ENCODE data around the gene RALGDS. TPM values are rescaled to one million over a fixed set of nuclear protein-coding genes. Genes with fewer than 3 reads are reported as not detected.

Gene RALGDS
- total RNA-seq, 1 experiment from 2014 or later: 24.8 TPM

- Histone ChIP-seq H3K27me3 (ENCODE audit: insufficient read depth, low read depth) (no peaks in the 10 kb centered on the region), H3K4me2 (no peak overlapping the region), H3K9me2 (ENCODE audit: insufficient read depth) (no peaks in the 10 kb centered on the region), H3F3A (ENCODE audit: insufficient read depth, low read depth) (no peaks in the 10 kb centered on the region), H4K20me1 (ENCODE audit: insufficient read depth) (no peaks in the 10 kb centered on the region; the same call in 1 of the 2 replicates), H3K4me3 (no peak overlapping the region), H3K4me1 (replicated peaks; ENCODE audit: insufficient read depth) (no peaks in the 10 kb centered on the region), H3K27ac (no peak overlapping the region), H3K9me3 (ENCODE audit: insufficient read depth, low read depth) (no peaks in the 10 kb centered on the region), H2AFZ (no peak overlapping the region), H3K79me2 (ENCODE audit: low read depth) (no peaks in the 10 kb centered on the region), H3K36me3 (ENCODE audit: low read depth) (no peaks in the 10 kb centered on the region)
- no TSS peak for BruUV-seq (replicated peaks)
- ChIA-PET CTCF (no interaction called here), POLR2A (ENCODE audit: unreplicated experiment) (no interaction called here)
- no peak for DNase-seq
- intact Hi-C loops (cut with micrococcal nuclease; ENCODE audit: unreplicated experiment): no loop called here
- TF ChIP-seq EZH2 (IDR thresholded peaks at IDR 0.05; ENCODE audit: low read depth) (no peak), CTCF (conservative IDR thresholded peaks at IDR 0.05) (no peak)
Observed at GRCh38 chr9:133050781-133051180, 70.3 kb downstream of the RALGDS start.

GRCh38 chr9:133050142-133050541, 70.9 kb downstream of the RALGDS start:
- Histone ChIP-seq H2AFZ (no peak overlapping the region), H3K9me2 (ENCODE audit: insufficient read depth) (no peaks in the 10 kb centered on the region), H3K79me2 (ENCODE audit: low read depth) (no peaks in the 10 kb centered on the region), H3K27me3 (ENCODE audit: insufficient read depth, low read depth) (no peaks in the 10 kb centered on the region), H3K4me2 (no peak overlapping the region), H3K4me3 (no peak overlapping the region), H4K20me1 (ENCODE audit: insufficient read depth) (no peaks in the 10 kb centered on the region; the same call in 1 of the 2 replicates), H3K9me3 (ENCODE audit: insufficient read depth, low read depth) (no peaks in the 10 kb centered on the region), H3K36me3 (ENCODE audit: low read depth) (no peaks in the 10 kb centered on the region), H3K27ac (no peak overlapping the region), H3K4me1 (replicated peaks; ENCODE audit: insufficient read depth) (no peaks in the 10 kb centered on the region), H3F3A (ENCODE audit: insufficient read depth, low read depth) (no peaks in the 10 kb centered on the region)
- intact Hi-C loops (cut with micrococcal nuclease; ENCODE audit: unreplicated experiment): no loop called here
- CTCF ChIA-PET: no interaction called here
- DNase-seq: no peak
- BruUV-seq (replicated peaks): no TSS peak
- TF ChIP-seq EZH2 (IDR thresholded peaks at IDR 0.05; ENCODE audit: low read depth): no peak
- TF ChIP-seq CTCF (conservative IDR thresholded peaks at IDR 0.05): no peak
- POLR2A ChIA-PET (ENCODE audit: unreplicated experiment): no interaction called here

- no peak for DNase-seq
- Histone ChIP-seq H3K27me3 (ENCODE audit: insufficient read depth, low read depth) (no peaks in the 10 kb centered on the region), H3K4me3 (no peak overlapping the region), H3K36me3 (ENCODE audit: low read depth) (no peaks in the 10 kb centered on the region), H3K4me2 (no peak overlapping the region), H3F3A (ENCODE audit: insufficient read depth, low read depth) (no peaks in the 10 kb centered on the region), H3K4me1 (replicated peaks; ENCODE audit: insufficient read depth) (no peaks in the 10 kb centered on the region), H2AFZ (no peak overlapping the region), H3K9me3 (ENCODE audit: insufficient read depth, low read depth) (no peaks in the 10 kb centered on the region), H3K9me2 (ENCODE audit: insufficient read depth) (no peaks in the 10 kb centered on the region), H3K79me2 (ENCODE audit: low read depth) (no peaks in the 10 kb centered on the region), H3K27ac (no peak overlapping the region), H4K20me1 (ENCODE audit: insufficient read depth) (no peaks in the 10 kb centered on the region; the same call in 1 of the 2 replicates)
- CTCF ChIA-PET: interaction anchor here (1.2 kb wide), 1 partner anchor 95 kb away, joined by 3 read pairs; no protein-coding TSS in a partner anchor
- intact Hi-C loops (cut with micrococcal nuclease; ENCODE audit: unreplicated experiment): loop anchor here (2.0 kb wide), 1 partner anchor 132 kb away; no protein-coding TSS in a partner anchor
- POLR2A ChIA-PET (ENCODE audit: unreplicated experiment): no interaction called here
- BruUV-seq (replicated peaks): no TSS peak
- TF ChIP-seq EZH2 (IDR thresholded peaks at IDR 0.05; ENCODE audit: low read depth) (no peak), CTCF (conservative IDR thresholded peaks at IDR 0.05) (no peak)
Observed at GRCh38 chr9:133049043-133049442, 72.0 kb downstream of the RALGDS start.

Data from PC-9 (cell line).